CD14-positive monocyte (primary cell): Measurements from ENCODE around the gene CELF1. TPM values are rescaled to one million over a fixed set of nuclear protein-coding genes. Genes with fewer than 3 reads are reported as not detected.

Experiments
- DNase-seq, 3 donors: peaks; one replicate each; pipeline ENCODE4 v3.0.0-alpha.2; 2011 to 2022
- H2AFZ ChIP-seq: 2 replicates; pipeline ENCODE4 v1.6.0; 2012; ENCODE audit warnings: mild to moderate bottlenecking, low read depth, low read length, inconsistent platforms; ENCODE audit not compliant: insufficient read depth, poor library complexity, severe bottlenecking
- H3K27ac ChIP-seq, 2 donors: 1 replicate in 1 of 2; 2 replicates in 1 of 2; pipeline ENCODE4 v1.5.1; 2012 to 2013; ENCODE audit warnings: low read length in 2 of 2, control low read depth in 1 of 2, inconsistent platforms in 1 of 2, low read depth in 1 of 2, mild to moderate bottlenecking in 1 of 2
- H3K27me3 ChIP-seq, 2 donors: one replicate each; pipeline versions ENCODE4 v1.6.0 to v1.6.1; 2011 to 2013; ENCODE audit warnings: low read length in 2 of 2; ENCODE audit not compliant: control insufficient read depth in 2 of 2, insufficient read depth in 2 of 2
- H3K36me3 ChIP-seq, 2 donors: replicated peaks in 1 of 2; 1 replicate in 1 of 2; 2 replicates in 1 of 2; pipeline versions ENCODE4 v1.5.1 to v1.6.1; 2012 to 2013; ENCODE audit warnings: low read length in 2 of 2, control low read depth in 1 of 2, inconsistent platforms in 1 of 2, mild to moderate bottlenecking in 1 of 2; ENCODE audit not compliant: insufficient read depth in 2 of 2, control insufficient read depth in 1 of 2
- H3K4me1 ChIP-seq, 2 donors: 1 replicate in 1 of 2; 2 replicates in 1 of 2; pipeline versions ENCODE4 v1.5.1 to v1.6.1; 2012 to 2013; ENCODE audit warnings: low read length in 2 of 2, control low read depth in 1 of 2, inconsistent platforms in 1 of 2, mild to moderate bottlenecking in 1 of 2, moderate library complexity in 1 of 2; ENCODE audit not compliant: insufficient read depth in 2 of 2, control insufficient read depth in 1 of 2
- H3K4me2 ChIP-seq: replicated peaks from 2 replicates; pipeline ENCODE3; 2012; ENCODE audit warnings: low read length, moderate library complexity, mild to moderate bottlenecking; ENCODE audit not compliant: poor library complexity, severe bottlenecking; ENCODE audit errors: extremely low read depth
- H3K4me3 ChIP-seq, 3 experiments: fragments of 200-600 bp in 1 of 3; sonication (generic) in 1 of 3; replicated peaks in 1 of 3; 1 replicate in 2 of 3; 2 replicates in 1 of 3; pipeline ENCODE4 v1.5.1; 2011 to 2013; ENCODE audit warnings: low read length in 3 of 3, mild to moderate bottlenecking in 3 of 3, control low read depth in 2 of 3, low read depth in 2 of 3, inconsistent platforms in 1 of 3, moderate library complexity in 1 of 3
- H3K79me2 ChIP-seq: 2 replicates; pipeline ENCODE4 v1.6.0; 2012; ENCODE audit warnings: mild to moderate bottlenecking, control low read depth, inconsistent platforms, low read length, moderate library complexity; ENCODE audit not compliant: insufficient read depth
- H3K9ac ChIP-seq: 2 replicates; pipeline ENCODE4 v1.6.0; 2017; ENCODE audit warnings: low read length, mild to moderate bottlenecking; ENCODE audit not compliant: insufficient read depth, poor library complexity, severe bottlenecking
- H3K9me3 ChIP-seq, 2 donors: replicated peaks in 1 of 2; 1 replicate in 1 of 2; 2 replicates in 1 of 2; pipeline versions ENCODE4 v1.5.1 to v1.6.1; 2012 to 2013; ENCODE audit warnings: low read length in 2 of 2, control low read depth in 1 of 2; ENCODE audit not compliant: control insufficient read depth in 1 of 2, insufficient read depth in 1 of 2
- H4K20me1 ChIP-seq: 2 replicates; pipeline ENCODE4 v1.6.0; 2012; ENCODE audit warnings: mild to moderate bottlenecking, low read length, control low read depth, moderate library complexity; ENCODE audit not compliant: insufficient read depth
- H3K27ac Mint-ChIP-seq, 7 donors: one replicate each; pipeline ENCODE4 v1.8.0; 2020; ENCODE audit warnings: mild to moderate bottlenecking in 7 of 7, mixed read lengths in 7 of 7, moderate library complexity in 6 of 7, inconsistent platforms in 2 of 7
- H3K27me3 Mint-ChIP-seq, 3 donors: one replicate each; pipeline ENCODE4 v1.8.0; 2021 to 2022; ENCODE audit warnings: low read depth in 3 of 3, mild to moderate bottlenecking in 3 of 3, mixed read lengths in 3 of 3, moderate library complexity in 3 of 3, inconsistent platforms in 1 of 3
- H3K36me3 Mint-ChIP-seq, 2 donors: one replicate each; pipeline ENCODE4 v1.8.0; 2020; ENCODE audit warnings: mixed read lengths in 2 of 2, inconsistent platforms in 1 of 2, mild to moderate bottlenecking in 1 of 2
- H3K4me1 Mint-ChIP-seq: one replicate; pipeline ENCODE4 v1.8.0; 2020; ENCODE audit warnings: mild to moderate bottlenecking, mixed read lengths
- H3K4me3 Mint-ChIP-seq, 2 donors: one replicate each; pipeline ENCODE4 v1.8.0; 2020; ENCODE audit warnings: mild to moderate bottlenecking in 2 of 2, mixed read lengths in 2 of 2, moderate library complexity in 1 of 2
- H3K9me3 Mint-ChIP-seq, 7 donors: one replicate each; pipeline ENCODE4 v1.8.0; 2020 to 2022; ENCODE audit warnings: mixed read lengths in 7 of 7, mild to moderate bottlenecking in 6 of 7, moderate library complexity in 6 of 7, inconsistent platforms in 2 of 7
- CTCF ChIP-seq: fragments of 200-600 bp; IDR thresholded peaks from one replicate; pipeline ENCODE4 v1.8.0; 2022; ENCODE audit warnings: antibody characterized with exemption, mild to moderate bottlenecking
- WGBS: methylation state at CpG from one replicate; pipeline ENCODE4 v1.1.5; 2013; ENCODE audit warnings: missing lambda C conversion rate; ENCODE audit not compliant: insufficient coverage; 5-methylcytosine and 5-hydroxymethylcytosine counted together
- intact Hi-C, 2 donors: fragments of 100-400 bp; cut with micrococcal nuclease; formaldehyde crosslinking; loops; one replicate each; pipeline versions ENCODE4 v1.15.0 to v1.15.1; 2023
- polyA plus RNA-seq, 3 donors: library from polyadenylated mRNA; depleted of rRNA in 1 of 3; unstranded in 2 of 3; stranded (reverse) in 1 of 3; fragments of 300-500 nt in 2 of 3; fragments of >200 nt in 1 of 3; fragmentation: Illumina TruSeq in 2 of 3; gene quantifications; 1 replicate in 2 of 3; 2 replicates in 1 of 3; pipeline ENCODE4 v1.2.3, GENCODE V29; 2012 to 2021

CELF1 gene
- polyA plus RNA-seq, 3 donors, result 27.2 to 117 (median 39.9) TPM

- H3K36me3 ChIP-seq, result no peaks in the 10 kb centered on the region
- intact Hi-C loops, result no loop called here
- H3K36me3 Mint-ChIP-seq, result peaks cover 0 to 9% of the 10 kb centered on the region in 2 donors
- H2AFZ ChIP-seq, result peak overlapping the region; percentile 55
- no peak overlapping the region for H3K27ac Mint-ChIP-seq
- peak in 2 of 3 donors; percentile 9 to 16 for DNase-seq
- peaks cover 0 to 12% (median 2%) of the 10 kb centered on the region in 7 donors for H3K9me3 Mint-ChIP-seq
- no peak for TF ChIP-seq CTCF
- peak overlapping the region; percentile 7 to 12 for H3K4me3 Mint-ChIP-seq
- peaks cover 31 to 45% of the 10 kb centered on the region in 2 donors for H3K4me1 ChIP-seq
- H3K79me2 ChIP-seq, result peaks cover 15% of the 10 kb centered on the region
- peaks cover 0 to 6% of the 10 kb centered on the region in 2 donors for H3K9me3 ChIP-seq
- 19% methylated on average over 4 of the region's 4 CpGs for WGBS
- H3K4me2 ChIP-seq, result no peak overlapping the region
- no peak overlapping the region for H3K27ac ChIP-seq
- peaks cover 16 to 29% of the 10 kb centered on the region in 2 donors for H3K27me3 ChIP-seq
- peaks cover 45% of the 10 kb centered on the region for H3K4me1 Mint-ChIP-seq
- H4K20me1 ChIP-seq, result no peaks in the 10 kb centered on the region
- H3K4me3 ChIP-seq, result no peak overlapping the region
- H3K27me3 Mint-ChIP-seq, result peaks cover 29 to 37% (median 32%) of the 10 kb centered on the region in 3 donors
- H3K9ac ChIP-seq, result no peak overlapping the region
Measured at GRCh38 chr11:47592251-47592650, 39.3 kb upstream of the CELF1 start.

GRCh38 chr11:47591764-47592163 is 38.8 kb upstream of the CELF1 start:
- Histone ChIP-seq H3K9ac (no peak overlapping the region), H3K27ac (no peak overlapping the region), H3K36me3 (no peaks in the 10 kb centered on the region), H2AFZ (peak overlapping the region; percentile 55), H3K9me3 (peaks cover 0 to 6% of the 10 kb centered on the region in 2 donors), H3K4me1 (peaks cover 31 to 47% of the 10 kb centered on the region in 2 donors), H3K27me3 (peaks cover 16 to 29% of the 10 kb centered on the region in 2 donors), H3K79me2 (peaks cover 15% of the 10 kb centered on the region), H3K4me2 (peak overlapping the region; percentile 2), H3K4me3 (no peak overlapping the region), H4K20me1 (no peaks in the 10 kb centered on the region)
- H3K27me3 Mint-ChIP-seq, result peaks cover 29 to 37% (median 32%) of the 10 kb centered on the region in 3 donors
- H3K9me3 Mint-ChIP-seq, result peaks cover 0 to 12% (median 2%) of the 10 kb centered on the region in 7 donors
- peaks cover under 1 to 9% of the 10 kb centered on the region in 2 donors for H3K36me3 Mint-ChIP-seq
- peak overlapping the region in 1 of 2 donors; percentile 60 for H3K4me3 Mint-ChIP-seq
- intact Hi-C loops, result no loop called here
- no peak for DNase-seq
- peak overlapping the region in 2 of 7 donors; percentile 35 to 62 for H3K27ac Mint-ChIP-seq
- H3K4me1 Mint-ChIP-seq, result peaks cover 48% of the 10 kb centered on the region
- WGBS, result 0% methylated on average over 5 of the region's 7 CpGs
- no peak for TF ChIP-seq CTCF
